ENCODE measurements around the gene MTF2. TPM values are rescaled to one million over a fixed set of nuclear protein-coding genes. Genes with fewer than 3 reads are reported as not detected.
A peak's percentile ranks its signal among the peaks of the same experiment; 100 is the strongest.

MTF2 gene
- total and polyA plus RNA-seq, 9 of the 15 experiments (the other 6 are each of a cell fraction or from before 2014, with no cell fraction given): 29.3 to 124 (median 57.7) TPM

DNA sequence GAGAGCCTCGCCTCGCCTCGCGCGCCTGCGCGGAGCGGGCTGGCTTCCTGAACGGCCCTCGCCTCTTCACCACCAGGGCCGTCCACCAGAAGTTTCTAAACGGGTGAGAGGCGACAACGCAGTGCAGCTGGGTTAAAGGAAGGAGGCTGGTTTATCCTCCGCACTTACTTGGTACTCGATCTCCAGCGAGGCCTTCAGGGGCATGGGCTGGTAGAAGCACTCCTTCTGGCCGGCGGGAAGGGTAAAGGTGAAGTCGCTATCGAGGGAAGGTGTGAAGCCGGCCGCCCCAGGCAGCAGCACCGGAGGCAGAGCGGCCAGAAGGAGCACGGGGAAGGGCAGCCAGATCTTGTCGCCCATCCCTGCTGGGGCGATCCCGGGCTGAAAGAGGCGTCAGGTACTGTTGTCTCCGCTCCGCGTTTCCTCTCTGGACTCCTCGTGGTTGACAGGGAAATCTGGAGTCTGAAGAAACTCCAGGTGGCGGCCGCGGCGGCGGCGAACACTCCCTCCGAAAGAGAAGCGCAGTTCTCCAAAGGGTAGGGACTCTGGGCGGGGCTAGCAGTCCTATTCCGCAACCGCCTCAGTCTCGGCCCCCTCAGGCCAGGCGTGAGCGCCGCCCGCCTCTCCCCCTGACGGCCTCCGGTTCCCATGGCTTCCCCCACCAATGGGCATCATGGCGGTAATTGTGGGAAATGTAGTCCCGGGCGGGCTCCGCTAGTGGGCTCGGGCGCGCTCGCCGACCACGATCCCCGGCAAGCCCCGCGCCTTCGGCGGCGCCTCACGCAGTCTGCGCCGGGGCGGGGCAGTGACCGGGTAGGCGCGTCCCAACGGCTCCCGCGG is 101.0 kb downstream of the MTF2 start, which contains the start of gene TMED5 (continued):
- TF ChIP-seq, protein P1, sequence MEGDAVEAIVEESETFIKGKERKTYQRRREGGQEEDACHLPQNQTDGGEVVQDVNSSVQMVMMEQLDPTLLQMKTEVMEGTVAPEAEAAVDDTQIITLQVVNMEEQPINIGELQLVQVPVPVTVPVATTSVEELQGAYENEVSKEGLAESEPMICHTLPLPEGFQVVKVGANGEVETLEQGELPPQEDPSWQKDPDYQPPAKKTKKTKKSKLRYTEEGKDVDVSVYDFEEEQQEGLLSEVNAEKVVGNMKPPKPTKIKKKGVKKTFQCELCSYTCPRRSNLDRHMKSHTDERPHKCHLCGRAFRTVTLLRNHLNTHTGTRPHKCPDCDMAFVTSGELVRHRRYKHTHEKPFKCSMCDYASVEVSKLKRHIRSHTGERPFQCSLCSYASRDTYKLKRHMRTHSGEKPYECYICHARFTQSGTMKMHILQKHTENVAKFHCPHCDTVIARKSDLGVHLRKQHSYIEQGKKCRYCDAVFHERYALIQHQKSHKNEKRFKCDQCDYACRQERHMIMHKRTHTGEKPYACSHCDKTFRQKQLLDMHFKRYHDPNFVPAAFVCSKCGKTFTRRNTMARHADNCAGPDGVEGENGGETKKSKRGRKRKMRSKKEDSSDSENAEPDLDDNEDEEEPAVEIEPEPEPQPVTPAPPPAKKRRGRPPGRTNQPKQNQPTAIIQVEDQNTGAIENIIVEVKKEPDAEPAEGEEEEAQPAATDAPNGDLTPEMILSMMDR (IDR thresholded peaks at IDR 0.05 in 2 of 3, conservative IDR thresholded peaks at IDR 0.05 in 1 of 3; ENCODE audit: insufficient read depth in 2 of 3, low read depth in 1 of 3, low read length in 3 of 3): 0 out of 6 replicates have a peak, but pooled peaks of 1 of the 3 experiments have one; percentile 23
- TF ChIP-seq SUPT5H (IDR thresholded peaks at IDR 0.05): peak; percentile 80
- peak; percentile 16; the same call in 1 of the 2 replicates for TF ChIP-seq GATA2 (CRISPR knock-in tag; IDR thresholded peaks at IDR 0.05)
- no peak for TF ChIP-seq SREBF1 (IDR thresholded peaks at IDR 0.05; ENCODE audit: borderline replicate concordance, low read depth, low read length)
- peak; percentile 85 for TF ChIP-seq RFX1 (IDR thresholded peaks at IDR 0.05)
- TF ChIP-seq GABPB2 (CRISPR knock-in tag; conservative IDR thresholded peaks at IDR 0.05): no peak
- peak; percentile 49; the same call in 1 of the 2 replicates for TF ChIP-seq MTA1 (IDR thresholded peaks at IDR 0.05; ENCODE audit: borderline replicate concordance)
- peak; percentile 69; the same call in 1 of the 2 replicates for TF ChIP-seq ESRRA (IDR thresholded peaks at IDR 0.05; ENCODE audit: borderline replicate concordance, low read depth)
- TF ChIP-seq, protein P2, sequence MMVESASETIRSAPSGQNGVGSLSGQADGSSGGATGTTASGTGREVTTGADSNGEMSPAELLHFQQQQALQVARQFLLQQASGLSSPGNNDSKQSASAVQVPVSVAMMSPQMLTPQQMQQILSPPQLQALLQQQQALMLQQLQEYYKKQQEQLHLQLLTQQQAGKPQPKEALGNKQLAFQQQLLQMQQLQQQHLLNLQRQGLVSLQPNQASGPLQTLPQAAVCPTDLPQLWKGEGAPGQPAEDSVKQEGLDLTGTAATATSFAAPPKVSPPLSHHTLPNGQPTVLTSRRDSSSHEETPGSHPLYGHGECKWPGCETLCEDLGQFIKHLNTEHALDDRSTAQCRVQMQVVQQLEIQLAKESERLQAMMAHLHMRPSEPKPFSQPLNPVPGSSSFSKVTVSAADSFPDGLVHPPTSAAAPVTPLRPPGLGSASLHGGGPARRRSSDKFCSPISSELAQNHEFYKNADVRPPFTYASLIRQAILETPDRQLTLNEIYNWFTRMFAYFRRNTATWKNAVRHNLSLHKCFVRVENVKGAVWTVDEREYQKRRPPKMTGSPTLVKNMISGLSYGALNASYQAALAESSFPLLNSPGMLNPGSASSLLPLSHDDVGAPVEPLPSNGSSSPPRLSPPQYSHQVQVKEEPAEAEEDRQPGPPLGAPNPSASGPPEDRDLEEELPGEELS (CRISPR knock-in tag; IDR thresholded peaks at IDR 0.05; ENCODE audit: borderline replicate concordance): no peak
- peak; percentile 1 for TF ChIP-seq NEUROD1 (IDR thresholded peaks at IDR 0.05; ENCODE audit: borderline replicate concordance, low read depth, low read length, partially characterized antibody)
- TF ChIP-seq, protein P3, sequence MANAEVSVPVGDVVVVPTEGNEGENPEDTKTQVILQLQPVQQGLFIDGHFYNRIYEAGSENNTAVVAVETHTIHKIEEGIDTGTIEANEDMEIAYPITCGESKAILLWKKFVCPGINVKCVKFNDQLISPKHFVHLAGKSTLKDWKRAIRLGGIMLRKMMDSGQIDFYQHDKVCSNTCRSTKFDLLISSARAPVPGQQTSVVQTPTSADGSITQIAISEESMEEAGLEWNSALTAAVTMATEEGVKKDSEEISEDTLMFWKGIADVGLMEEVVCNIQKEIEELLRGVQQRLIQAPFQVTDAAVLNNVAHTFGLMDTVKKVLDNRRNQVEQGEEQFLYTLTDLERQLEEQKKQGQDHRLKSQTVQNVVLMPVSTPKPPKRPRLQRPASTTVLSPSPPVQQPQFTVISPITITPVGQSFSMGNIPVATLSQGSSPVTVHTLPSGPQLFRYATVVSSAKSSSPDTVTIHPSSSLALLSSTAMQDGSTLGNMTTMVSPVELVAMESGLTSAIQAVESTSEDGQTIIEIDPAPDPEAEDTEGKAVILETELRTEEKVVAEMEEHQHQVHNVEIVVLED (CRISPR knock-in tag; IDR thresholded peaks at IDR 0.05): peak; percentile 97
- TF ChIP-seq FOXA1 (IDR thresholded peaks at IDR 0.05; ENCODE audit: borderline replicate concordance): no peak
- TF ChIP-seq ZNF707 (CRISPR knock-in tag; conservative IDR thresholded peaks at IDR 0.05): no peak
- no peak for TF ChIP-seq ZNF589 (CRISPR knock-in tag; IDR thresholded peaks at IDR 0.05; ENCODE audit: low read depth)
- no peak for TF ChIP-seq TAL1 (IDR thresholded peaks at IDR 0.05)
- no peak for TF ChIP-seq CCAR2 (IDR thresholded peaks at IDR 0.05; ENCODE audit: low read depth, low read length)
- TF ChIP-seq ZNF253 (CRISPR knock-in tag; conservative IDR thresholded peaks at IDR 0.05): no peak
- peak; percentile 83 for TF ChIP-seq TBP (optimal IDR thresholded peaks at IDR 0.05; ENCODE audit: low read depth, low read length)
- no peak for TF ChIP-seq DNMT1 (IDR thresholded peaks at IDR 0.05)
- no peak; the same call in 1 of the 2 replicates for TF ChIP-seq ZKSCAN1 (IDR thresholded peaks at IDR 0.05; ENCODE audit: low read depth, low read length)
- TF ChIP-seq PURB (CRISPR knock-in tag; IDR thresholded peaks at IDR 0.05; ENCODE audit: low read depth): no peak
- peak; percentile 71; the same call in 1 of the 2 replicates for TF ChIP-seq LCOR (CRISPR knock-in tag; IDR thresholded peaks at IDR 0.05)
- TF ChIP-seq ZNF24 (IDR thresholded peaks at IDR 0.05): no peak
- no peak for TF ChIP-seq CBFA2T3 (IDR thresholded peaks at IDR 0.05)
- no peak for TF ChIP-seq KLF6 (CRISPR knock-in tag; IDR thresholded peaks at IDR 0.05; ENCODE audit: borderline replicate concordance)

Data from K562 (cell line).